HuH-7 (cell line): Measurements from ENCODE around the gene XIRP2.
"Not testable (repeated sequence)": the region's sequence is repeated elsewhere in the genome, so short reads cannot be mapped to it uniquely, and the experiment has no call there.

Experiments used
- DNase-seq: peaks from one replicate; pipeline ENCODE4 v3.0.0; 2011; ENCODE audit warnings: low spot score

XIRP2 gene

DNA sequence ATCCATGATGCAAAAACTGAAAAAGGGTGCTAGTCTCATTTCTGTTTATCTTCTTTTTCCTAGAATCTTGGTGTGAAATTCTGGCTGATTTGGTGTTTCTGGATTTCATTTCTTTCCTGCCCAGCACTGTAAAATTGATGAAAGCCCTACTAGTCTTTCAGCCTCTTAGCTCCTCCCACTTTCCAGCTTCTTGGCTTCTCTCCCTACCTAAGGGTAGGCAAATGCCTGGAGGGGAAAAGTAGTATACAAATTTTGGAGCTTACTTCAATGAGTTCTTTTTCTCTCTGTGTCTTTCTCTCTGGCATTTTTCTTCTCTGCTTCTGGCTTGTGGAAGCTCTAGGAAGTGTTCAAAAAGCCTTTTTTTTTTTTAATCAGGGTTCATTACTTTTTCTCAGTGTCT lies 160.5 kb downstream of the XIRP2 start:
- DNase-seq = no peak

DNA sequence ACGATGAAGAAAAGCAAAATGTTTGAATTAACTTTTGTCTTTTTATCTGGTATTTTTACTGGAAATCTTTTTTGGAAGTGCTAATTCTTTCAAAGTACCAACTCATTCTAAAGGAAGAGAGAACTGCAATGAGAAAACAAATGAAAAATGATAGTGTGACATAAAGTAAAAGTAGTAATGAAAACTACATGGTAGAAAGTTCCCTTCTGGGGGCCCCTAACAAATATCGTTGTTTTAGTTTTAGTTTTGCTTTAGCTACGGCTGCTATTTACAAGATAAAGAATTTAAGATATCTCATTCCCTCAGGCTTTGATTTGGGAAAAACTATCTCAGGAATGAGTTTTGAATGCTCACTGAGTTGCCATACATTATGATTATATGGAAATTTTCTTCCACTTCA lies 161.4 kb downstream of the XIRP2 start:
- DNase-seq = no peak

GRCh38 chr2:167052825-167053224 lies 164.5 kb downstream of the XIRP2 start:
- DNase-seq = no peak

- no peak for DNase-seq
Measured at GRCh38 chr2:167054881-167055280, 166.6 kb downstream of the XIRP2 start.

DNA sequence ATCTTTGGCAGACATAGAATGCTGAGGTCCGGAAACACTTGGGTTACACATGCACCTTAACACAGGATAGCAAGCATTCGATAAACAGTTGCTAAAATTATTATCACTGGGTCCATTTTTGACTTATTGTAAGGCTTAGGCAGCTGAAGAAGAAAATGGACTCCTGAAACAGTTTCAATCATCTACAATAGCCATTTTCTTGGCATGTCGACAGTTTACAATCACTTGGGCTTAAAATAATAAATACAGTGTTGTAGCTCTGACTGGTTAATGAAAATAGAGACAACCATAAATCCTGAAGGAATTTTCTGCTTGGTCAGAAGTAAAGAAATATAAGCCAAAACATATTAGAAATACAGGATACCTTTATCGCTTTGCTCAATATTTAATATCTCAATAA lies 169.2 kb downstream of the XIRP2 start:
- no peak for DNase-seq

- no peak for DNase-seq
Measured at GRCh38 chr2:167059173-167059572, 170.9 kb downstream of the XIRP2 start.

- DNase-seq = no peak
Measured at GRCh38 chr2:167069855-167070254, 181.6 kb downstream of the XIRP2 start.

- not testable (repeated sequence) for DNase-seq
Measured at GRCh38 chr2:167075708-167076107, 187.4 kb downstream of the XIRP2 start.

- not testable (repeated sequence) for DNase-seq
Measured at GRCh38 chr2:167098931-167099330, 210.7 kb downstream of the XIRP2 start.

DNA sequence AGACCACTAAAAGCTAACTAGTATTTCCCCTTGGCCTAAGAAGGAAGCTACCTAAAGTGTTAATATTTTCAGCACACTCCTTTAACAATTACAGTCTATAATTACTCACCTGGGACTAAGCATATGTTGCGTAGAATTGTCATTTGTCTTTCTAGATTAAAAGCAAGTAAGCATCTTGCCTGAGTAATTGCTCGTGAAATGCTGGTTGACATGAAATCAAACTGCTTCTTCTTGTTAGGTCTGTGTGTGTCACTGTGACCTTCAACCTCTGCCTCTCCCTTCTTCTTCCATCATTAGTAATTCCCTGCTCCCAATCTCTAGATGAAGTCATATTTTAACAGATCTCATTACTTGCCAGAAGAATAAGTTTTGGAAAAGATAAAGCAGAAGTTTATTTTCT lies 212.2 kb downstream of the XIRP2 start:
- DNase-seq = no peak

- DNase-seq = peak; percentile 58
Measured at GRCh38 chr2:167103028-167103756, 214.9 kb downstream of the XIRP2 start.

DNA sequence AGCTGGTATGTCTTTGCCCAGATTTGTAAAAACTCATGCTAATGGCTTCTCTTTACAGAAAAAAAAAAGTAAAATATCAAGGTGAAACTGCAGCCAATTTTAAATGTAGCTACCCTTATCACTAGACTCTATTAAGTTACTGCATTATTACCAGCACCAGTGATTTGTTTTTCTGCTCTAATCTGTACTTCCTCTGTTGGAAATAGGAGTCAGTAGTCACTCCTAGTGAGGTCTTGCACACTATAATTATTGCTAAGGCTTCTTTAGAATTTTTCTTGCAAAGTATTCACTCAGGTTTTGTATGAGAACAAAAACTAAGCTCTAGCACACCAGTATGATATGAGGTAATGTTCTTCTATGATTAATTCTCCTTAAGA lies 215.5 kb downstream of the XIRP2 start:
- no peak for DNase-seq

DNA sequence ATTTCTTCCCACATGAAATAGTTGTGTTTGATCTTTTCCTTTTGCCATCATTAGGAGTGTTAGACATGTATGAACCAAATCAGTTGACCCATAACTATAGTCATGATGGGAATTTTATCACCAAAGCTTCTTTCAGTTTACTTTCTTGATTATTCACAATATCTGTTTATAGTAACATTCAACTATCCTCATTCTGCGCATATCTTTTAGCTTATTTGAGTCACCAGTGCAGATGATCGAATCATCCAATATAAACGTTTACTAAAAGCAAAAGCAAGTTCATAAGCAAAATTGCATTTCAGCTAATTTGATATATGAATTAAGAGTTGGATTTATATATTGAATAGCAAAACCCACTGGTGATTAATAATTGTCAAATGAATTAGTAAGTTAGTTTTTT lies 216.4 kb downstream of the XIRP2 start:
- no peak for DNase-seq

- not testable (repeated sequence) for DNase-seq
Measured at GRCh38 chr2:167109682-167110081, 221.4 kb downstream of the XIRP2 start.

DNA sequence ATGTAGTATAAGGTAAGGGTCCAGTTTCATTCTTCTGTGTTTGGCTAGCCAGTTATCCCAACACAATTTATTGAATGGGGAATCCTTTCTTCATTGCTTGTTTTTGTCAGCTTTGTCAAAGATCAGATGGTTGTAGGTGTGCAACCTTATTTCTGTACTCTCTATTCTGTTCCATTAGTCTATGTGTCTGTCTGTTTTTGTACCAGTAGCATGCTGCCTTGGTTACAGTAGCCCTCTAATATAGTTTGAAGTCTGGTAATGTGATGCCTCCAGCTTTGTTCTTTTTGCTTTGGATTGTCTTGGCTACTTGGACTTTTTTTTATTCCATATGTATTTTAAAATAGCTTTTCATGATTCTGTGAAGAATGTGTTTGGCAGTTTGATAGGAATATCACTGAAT lies 222.1 kb downstream of the XIRP2 start:
- no peak for DNase-seq

GRCh38 chr2:167114018-167114417 lies 225.7 kb downstream of the XIRP2 start:
- DNase-seq = no peak

GRCh38 chr2:167115541-167115940 lies 227.3 kb downstream of the XIRP2 start:
- no peak for DNase-seq

DNA sequence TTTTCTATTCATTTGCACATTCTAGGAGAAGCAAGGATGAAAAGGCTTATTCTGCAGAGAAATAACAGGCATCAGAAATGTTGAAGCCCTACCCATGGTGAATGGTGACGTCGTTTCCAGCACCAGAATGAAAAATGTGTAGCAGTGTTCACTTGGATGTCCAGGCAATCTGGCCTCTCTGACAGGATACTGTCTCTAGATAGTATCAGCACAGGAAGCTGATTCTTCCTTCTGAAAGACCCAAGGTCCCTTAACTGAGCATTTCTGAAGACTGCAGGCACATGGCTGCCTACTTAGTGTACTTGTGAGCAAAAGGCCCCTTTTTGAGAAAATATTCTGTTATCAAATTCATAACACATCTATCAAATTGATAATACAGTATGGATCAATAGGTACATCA lies 234.1 kb downstream of the XIRP2 start:
- DNase-seq = no peak

DNA sequence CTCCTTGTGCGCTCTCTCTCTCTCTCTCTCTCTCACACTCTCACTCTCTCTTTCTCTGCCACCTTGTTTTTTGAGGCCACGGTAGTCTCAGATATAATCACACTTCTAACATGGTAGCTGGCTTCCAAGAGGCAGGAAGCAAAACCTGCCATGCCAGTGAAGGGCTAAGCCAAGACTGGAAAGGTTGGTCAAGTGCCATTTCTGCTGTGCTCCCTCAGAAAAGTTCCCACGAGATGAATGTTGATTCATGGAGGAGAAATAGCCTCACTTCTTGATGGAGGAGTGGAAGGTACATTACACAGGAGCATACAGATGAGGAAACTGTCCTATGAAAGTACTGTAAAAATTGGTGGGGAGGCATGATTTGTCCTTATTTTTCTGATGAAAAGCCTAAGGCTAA lies 237.9 kb downstream of the XIRP2 start:
- DNase-seq = no peak

DNA sequence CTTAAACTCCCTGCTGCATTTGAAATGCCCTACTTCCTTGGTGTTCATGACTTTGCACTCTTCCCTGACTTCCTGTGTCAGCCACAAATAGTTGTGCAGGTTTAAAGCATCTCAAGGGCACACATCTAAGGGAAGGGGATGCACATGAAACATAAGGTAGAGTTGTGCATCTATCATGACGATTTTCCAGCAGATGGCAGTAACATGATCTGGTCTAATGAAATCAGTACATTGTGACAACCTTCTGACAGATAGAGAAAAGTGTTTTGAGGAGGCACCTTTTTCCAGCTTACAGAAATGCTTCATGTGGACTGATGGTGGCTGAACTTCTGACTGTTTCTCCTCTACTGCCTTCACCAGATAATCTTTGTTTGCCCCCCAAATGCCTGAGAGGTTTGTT lies 238.9 kb downstream of the XIRP2 start:
- DNase-seq = peak; percentile 23

GRCh38 chr2:167128130-167128529 lies 239.8 kb downstream of the XIRP2 start:
- DNase-seq = no peak

DNA sequence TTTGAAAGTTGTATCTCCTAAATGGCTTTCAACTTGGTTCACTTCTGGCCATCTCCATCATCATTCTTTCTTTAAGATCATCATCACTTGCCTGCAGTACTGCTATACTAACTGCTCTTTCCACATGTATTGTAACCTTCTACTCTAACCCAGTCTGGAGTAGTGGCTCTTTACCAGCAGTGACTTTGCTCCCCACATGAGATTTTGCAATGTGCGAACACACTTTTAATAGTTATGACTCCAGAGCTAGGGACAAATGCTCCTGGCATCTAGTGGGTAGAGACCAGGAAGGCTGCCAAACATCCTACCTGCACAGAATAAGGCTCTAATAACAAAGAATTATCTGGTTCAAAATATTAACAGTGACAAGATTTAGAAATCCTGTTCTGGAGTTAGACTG lies 243.8 kb downstream of the XIRP2 start:
- no peak for DNase-seq

DNA sequence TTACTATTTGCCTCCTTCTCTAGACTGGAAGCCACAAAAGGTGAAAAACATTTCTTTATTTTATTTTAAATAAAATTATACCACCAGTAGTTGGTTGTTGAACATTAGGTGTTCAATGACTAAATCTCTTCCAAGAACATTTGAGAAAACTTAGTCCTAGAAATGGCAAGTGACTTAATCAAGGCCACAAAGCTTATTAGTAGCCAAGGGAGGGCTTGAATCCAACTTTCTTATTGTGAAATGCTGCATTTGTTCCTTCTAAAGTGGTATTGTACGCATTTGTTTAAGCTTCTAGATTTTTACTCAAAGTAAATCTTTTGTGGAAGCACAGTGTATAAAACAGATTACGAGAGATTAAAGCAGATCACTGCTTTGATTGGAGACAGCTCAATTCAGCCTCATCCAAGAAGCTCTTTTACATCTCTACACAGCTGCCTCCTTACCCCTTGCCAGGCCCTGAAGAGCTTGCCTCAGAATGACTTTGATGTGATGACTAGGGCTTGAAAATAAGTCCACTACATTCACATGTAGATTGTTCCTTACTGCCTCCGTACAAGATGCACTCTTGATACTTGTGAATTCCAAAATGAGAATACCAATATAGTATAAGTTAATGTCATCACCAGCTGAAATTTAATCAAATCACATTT lies 244.8 kb downstream of the XIRP2 start:
- DNase-seq = no peak

DNA sequence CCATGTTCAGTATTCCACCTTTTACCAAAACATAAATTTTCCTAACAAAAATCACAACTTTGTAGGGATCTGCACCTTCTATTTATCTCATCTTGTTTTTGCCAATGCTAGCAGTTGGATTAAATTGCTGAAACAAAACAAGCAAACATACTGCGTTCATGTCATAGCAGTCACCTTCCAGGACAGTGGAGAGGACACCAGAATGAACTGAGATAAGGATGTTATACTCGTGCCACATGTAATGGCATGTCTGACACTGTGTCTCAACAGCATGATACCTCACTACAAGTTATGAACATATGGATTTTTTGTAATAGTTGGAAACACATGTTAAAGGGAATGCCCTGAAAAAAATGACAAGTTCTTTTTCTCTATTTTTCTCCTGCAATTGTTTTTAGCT lies 245.3 kb downstream of the XIRP2 start:
- no peak for DNase-seq
